Right forelimb (tissue), 1 donor: Measurements from ENCODE around the gene LEMD3.

ENCODE experiments used
- DNase-seq: peaks from one replicate; pipeline ENCODE4 v3.0.0-alpha.2; 2018

Gene LEMD3

GRCh38 chr12:65208964-65209654 lies 39.7 kb downstream of the LEMD3 start:
- no peak for DNase-seq

GRCh38 chr12:65209655-65210043 lies 40.3 kb downstream of the LEMD3 start:
- no peak for DNase-seq

DNA sequence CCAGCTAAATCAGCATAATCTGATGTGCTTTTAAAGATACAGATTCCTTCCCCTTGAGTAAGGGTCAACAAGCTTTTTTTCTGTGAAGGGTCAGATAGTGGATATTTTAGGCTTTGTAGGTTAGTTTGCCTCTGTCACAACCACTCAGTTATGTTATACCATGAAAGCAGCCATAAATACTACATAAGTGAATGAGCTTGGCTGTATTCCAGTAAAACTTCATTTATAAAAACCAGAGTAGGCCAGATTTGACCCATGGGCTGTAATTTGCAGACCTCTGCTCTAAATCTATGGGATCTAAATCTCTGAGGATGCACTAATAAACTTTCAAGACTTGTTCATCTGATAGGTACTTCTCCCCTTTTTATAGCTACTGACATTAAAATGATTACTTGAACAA lies 47.7 kb downstream of the LEMD3 start:
- DNase-seq: no peak

DNA sequence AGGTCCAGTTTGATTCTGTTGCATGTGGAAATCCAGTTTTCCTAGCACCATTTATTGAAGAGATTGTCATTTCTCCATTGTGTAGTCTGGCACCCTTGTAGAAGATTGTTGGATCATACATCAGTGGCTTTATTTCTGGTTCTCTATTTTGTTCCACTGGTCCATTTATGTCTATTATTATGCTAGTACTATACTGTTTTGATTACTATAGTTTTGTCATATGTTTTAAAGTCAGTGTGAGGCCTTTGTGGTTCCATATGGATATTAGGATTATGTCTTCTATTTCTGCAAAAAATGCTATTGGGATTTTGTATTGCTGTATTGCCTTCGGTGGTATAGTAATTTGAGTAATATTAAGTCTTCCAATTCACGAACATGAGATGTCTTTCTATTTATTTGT lies 51.4 kb downstream of the LEMD3 start:
- no peak for DNase-seq

DNA sequence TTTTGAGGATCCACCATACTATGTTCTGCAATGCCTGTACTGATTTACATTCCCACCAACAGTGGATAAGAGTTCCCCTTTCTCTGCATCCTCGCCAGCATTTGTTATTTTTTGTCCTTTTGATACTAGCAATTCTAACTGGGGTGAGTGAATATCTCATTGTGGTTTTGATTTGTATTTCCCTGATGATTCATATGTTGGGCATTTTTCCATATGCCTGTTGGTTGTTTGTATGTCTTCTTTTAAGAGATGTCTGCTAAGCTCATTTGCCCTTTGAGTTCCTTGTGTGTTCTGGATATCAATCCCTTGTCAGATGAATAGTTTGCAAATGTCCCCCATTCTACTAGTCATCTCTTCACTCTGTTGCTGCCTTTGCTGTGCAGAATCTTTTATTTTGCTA lies 60.1 kb downstream of the LEMD3 start:
- no peak for DNase-seq

DNA sequence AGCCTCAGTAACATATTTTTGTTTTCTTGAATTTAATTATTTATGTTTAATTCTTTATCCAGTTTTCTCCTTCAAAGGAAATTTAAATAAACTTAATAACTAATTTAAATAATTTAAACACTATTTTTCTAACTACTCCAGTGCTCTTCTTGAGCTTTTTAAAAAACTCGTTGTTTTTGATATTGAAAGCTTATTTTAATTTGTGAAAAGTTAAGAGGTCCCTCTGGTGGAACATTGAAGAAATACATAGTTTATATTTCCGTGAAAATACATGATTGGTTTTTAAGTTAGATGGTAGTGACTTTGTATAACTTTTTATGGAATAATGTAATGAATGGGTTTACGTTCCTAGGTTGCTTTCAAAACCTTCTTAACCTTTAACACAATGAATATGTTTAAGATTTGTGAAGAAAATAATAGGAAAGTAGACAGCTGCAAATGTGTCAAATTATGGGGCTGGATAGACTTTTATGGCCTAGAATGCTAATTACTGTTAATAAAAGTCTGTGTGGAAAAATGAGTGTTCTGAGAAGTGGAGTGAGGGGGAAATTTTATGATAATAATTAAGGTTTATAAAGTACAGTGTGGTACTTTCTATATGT lies 63.2 kb downstream of the LEMD3 start:
- no peak for DNase-seq

GRCh38 chr12:65237153-65237552 lies 67.8 kb downstream of the LEMD3 start:
- DNase-seq: no peak

- DNase-seq: no peak
These were observed 69.2 kb downstream of the LEMD3 start for GRCh38 chr12:65238609-65239008.

GRCh38 chr12:65248656-65249633 lies 79.6 kb downstream of the LEMD3 start:
- DNase-seq: no peak

DNA sequence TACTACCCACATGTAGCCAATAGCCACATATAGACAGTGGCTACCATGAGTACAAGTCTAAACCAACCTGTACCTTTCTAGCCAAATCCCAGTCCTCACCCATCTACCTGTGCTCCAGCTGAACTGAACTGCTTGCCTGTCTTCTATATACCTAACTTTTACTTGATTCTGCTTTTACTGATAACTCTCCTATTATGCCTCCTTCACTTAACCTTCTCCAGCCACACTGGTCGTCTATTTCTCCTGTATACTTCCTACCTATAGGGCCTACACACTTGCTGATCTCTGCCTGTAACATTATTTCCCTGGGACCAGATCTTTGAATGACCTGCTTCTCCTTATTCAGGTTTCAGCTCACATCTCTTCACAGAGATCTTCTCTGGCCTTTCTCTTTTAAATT lies 83.1 kb downstream of the LEMD3 start:
- DNase-seq: no peak

DNA sequence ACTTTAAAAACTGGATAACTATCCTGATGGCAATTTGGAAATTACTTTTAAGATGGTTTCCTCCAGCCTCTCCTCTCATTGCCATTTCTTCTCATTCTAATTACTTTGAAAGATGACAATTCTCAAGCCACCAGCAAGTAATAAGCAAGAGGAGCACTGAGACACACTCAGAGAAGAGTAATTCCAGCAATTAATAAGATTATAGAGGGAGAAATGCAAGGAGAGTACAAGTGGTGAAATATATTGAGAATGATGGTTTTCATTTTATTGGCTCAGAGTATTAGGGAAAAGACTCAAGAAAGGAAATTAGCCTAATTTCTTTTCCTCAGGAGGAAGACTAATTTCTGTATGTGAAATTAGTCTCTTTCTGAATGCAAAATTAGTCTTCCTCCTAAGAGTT lies 88.6 kb downstream of the LEMD3 start:
- DNase-seq: no peak

DNA sequence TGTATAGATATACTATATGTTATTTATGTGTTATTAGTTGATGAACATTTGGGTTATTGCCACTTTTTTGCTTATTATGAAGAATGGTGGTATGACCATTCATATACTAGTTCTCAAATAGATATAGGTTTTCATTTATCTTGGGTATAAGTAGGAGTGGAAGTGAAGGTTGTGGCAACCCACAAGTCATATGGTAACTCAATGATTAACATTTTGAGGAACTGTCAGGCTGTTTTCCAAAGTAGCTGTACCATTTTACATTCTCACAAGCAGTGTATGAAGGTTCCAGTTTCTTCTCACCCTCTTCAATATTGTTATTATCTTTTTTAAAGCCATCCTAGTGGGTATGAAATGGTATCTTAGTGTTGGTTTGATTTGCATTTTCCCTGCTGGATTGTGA lies 90.1 kb downstream of the LEMD3 start:
- DNase-seq: no peak

- no peak for DNase-seq
These were observed 94.4 kb downstream of the LEMD3 start for GRCh38 chr12:65263777-65264176.

GRCh38 chr12:65266408-65266807 lies 97.0 kb downstream of the LEMD3 start:
- no peak for DNase-seq

GRCh38 chr12:65269603-65270002 lies 100.2 kb downstream of the LEMD3 start:
- DNase-seq: no peak

GRCh38 chr12:65274602-65275272 lies 105.4 kb downstream of the LEMD3 start:
- DNase-seq: no peak

- no peak for DNase-seq
These were observed 106.2 kb downstream of the LEMD3 start for GRCh38 chr12:65275627-65276026.

GRCh38 chr12:65276916-65277530 lies 107.6 kb downstream of the LEMD3 start:
- no peak for DNase-seq

- DNase-seq: no peak
These were observed 108.7 kb downstream of the LEMD3 start for GRCh38 chr12:65277994-65278575.

GRCh38 chr12:65278576-65279368 lies 109.4 kb downstream of the LEMD3 start, which contains the start of gene MSRB3:
MSRB3 (plus strand) TSS chr12:65278683; CDS start chr12:65308580, 29,897 bp downstream.
- peak; percentile 88 for DNase-seq
